Mesodermal cell (in vitro differentiated cells): ENCODE data around the gene RAB24.
A peak's percentile ranks its signal among the peaks of the same experiment; 100 is the strongest.
"Not testable (repeated sequence)": the region's sequence is repeated elsewhere in the genome, so short reads cannot be mapped to it uniquely, and the experiment has no call there.

Source experiments
- H3K27ac ChIP-seq: 2 replicates; pipeline ENCODE4 v1.7.0; 2013; ENCODE audit warnings: mild to moderate bottlenecking, low read depth, low read length, moderate library complexity; ENCODE audit not compliant: severe bottlenecking
- H3K36me3 ChIP-seq: 2 replicates; pipeline ENCODE4 v1.7.1; 2013; ENCODE audit warnings: mild to moderate bottlenecking, low read length, moderate library complexity; ENCODE audit not compliant: control insufficient read depth, insufficient read depth
- H3K4me1 ChIP-seq: one replicate; pipeline ENCODE4 v1.7.1; 2013; ENCODE audit warnings: mild to moderate bottlenecking, low read length; ENCODE audit not compliant: insufficient read depth, control insufficient read depth, poor library complexity, severe bottlenecking
- H3K4me3 ChIP-seq: 2 replicates; pipeline ENCODE4 v1.7.0; 2013; ENCODE audit warnings: low read length, control low read depth, mild to moderate bottlenecking; ENCODE audit not compliant: insufficient read depth, poor library complexity, severe bottlenecking; ENCODE audit errors: extremely low read depth
- H3K9me3 ChIP-seq: 2 replicates; pipeline ENCODE4 v1.7.1; 2013; ENCODE audit warnings: mild to moderate bottlenecking, low read length, moderate library complexity; ENCODE audit not compliant: control insufficient read depth
- WGBS, 2 experiments: methylation state at CpG; one replicate each; pipeline ENCODE4 v1.1.5; 2013; ENCODE audit warnings: missing lambda C conversion rate in 2 of 2; ENCODE audit not compliant: insufficient coverage in 2 of 2; 5-methylcytosine and 5-hydroxymethylcytosine counted together

The RAB24 gene

DNA sequence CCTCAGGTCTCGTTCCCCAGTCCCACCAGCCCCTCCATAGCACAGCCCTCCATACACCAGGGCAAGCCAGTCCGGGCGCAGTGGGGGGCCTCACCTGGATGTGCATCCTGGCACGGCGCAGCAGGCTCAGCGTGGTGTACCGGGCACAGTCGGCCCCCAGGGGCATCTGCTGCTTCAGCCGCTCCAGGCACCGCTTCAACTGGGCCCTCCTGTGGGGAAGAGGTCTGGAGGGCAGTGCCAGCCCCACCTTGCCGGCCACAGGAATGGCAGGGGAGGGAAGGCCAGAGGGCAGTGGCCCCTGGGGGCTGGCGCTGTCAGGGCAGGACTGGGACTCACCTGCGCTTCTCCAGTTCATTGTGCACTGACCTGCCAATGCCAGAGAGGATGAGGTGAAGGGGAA, 6.8 kb upstream of the RAB24 start:
- H3K4me1 ChIP-seq, result peaks cover 6% of the 10 kb centered on the region
- 93 to 99% methylated on average over 5 to 12 of the region's 13 CpGs for whole genome bisulfite sequencing, 2 experiments
- H3K4me3 ChIP-seq, result peak overlapping the region; percentile 56
- no peak overlapping the region for H3K27ac ChIP-seq
- H3K36me3 ChIP-seq, result peaks cover 32% of the 10 kb centered on the region
- no peaks in the 10 kb centered on the region for H3K9me3 ChIP-seq

DNA sequence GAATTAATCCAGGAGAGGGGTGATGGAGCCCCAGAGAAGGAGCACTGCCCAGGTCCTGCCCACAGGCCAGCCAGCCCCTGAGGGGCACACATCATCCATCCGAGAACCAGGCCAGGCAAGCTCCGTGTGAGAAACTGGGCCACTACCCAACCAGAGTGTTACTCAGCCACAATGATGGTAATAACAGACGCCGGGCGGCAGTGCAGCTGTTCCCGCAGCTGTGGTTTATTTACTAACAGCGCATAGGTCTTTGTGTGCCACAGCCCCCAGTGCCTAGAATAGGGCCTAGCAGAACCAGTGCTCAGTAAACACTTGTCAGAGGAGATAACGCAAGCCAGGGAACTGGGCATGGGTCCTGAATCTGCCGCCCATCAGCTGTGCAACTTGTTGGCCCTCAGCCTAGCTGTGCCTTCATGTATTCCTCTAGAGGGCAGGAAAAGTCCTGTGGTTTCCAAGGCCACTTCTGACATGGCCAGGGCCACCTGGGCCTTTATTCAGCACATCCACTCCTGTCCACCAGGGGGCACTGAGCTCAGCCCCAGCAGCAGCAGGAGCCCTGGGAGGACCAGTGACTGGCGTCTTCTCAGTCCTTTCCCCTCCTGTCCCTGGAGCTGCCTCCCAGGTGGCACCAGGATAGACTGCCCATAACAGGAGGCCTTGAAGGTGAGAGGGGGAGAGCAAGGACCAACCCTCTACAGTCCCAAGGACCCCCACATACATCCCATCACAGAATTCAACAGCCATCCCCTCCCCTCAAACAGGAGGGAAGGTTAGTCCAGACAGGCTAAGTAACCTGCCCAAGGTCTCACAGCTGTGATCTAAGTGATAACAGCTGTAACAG, 6.1 kb upstream of the RAB24 start:
- H3K27ac ChIP-seq, result no peak overlapping the region
- H3K4me1 ChIP-seq, result peaks cover 12% of the 10 kb centered on the region
- 90 to 95% methylated on average over 9 of the region's 10 CpGs for WGBS, 2 experiments
- peaks cover 40% of the 10 kb centered on the region for H3K36me3 ChIP-seq
- H3K9me3 ChIP-seq, result no peaks in the 10 kb centered on the region
- no peak overlapping the region for H3K4me3 ChIP-seq

DNA sequence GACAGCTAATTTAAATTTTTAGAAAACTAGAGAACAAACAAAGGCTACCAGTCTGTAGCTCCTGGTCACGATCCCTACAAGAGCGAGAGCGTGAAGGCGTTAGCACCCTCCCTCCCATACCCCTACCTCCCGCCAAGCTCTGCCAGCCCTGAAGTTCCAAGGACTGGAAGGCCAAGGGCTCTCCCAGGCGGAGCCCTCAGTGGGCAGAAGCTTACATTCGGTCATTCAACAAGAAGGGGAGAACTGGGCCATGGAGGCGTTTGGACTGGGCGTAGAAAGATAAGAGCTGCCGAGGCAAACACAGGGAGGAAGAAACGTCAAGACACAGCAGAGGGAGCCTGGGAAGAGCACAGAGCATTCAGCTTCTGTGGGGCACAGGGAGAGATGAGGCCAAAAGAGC, 5.2 kb upstream of the RAB24 start:
- H3K4me3 ChIP-seq, result no peak overlapping the region
- WGBS, 2 experiments, result 93 to 98% methylated on average over 7 to 11 of the region's 11 CpGs
- H3K4me1 ChIP-seq, result peaks cover 13% of the 10 kb centered on the region
- H3K27ac ChIP-seq, result no peak overlapping the region
- peaks cover 41% of the 10 kb centered on the region for H3K36me3 ChIP-seq
- H3K9me3 ChIP-seq, result no peaks in the 10 kb centered on the region

DNA sequence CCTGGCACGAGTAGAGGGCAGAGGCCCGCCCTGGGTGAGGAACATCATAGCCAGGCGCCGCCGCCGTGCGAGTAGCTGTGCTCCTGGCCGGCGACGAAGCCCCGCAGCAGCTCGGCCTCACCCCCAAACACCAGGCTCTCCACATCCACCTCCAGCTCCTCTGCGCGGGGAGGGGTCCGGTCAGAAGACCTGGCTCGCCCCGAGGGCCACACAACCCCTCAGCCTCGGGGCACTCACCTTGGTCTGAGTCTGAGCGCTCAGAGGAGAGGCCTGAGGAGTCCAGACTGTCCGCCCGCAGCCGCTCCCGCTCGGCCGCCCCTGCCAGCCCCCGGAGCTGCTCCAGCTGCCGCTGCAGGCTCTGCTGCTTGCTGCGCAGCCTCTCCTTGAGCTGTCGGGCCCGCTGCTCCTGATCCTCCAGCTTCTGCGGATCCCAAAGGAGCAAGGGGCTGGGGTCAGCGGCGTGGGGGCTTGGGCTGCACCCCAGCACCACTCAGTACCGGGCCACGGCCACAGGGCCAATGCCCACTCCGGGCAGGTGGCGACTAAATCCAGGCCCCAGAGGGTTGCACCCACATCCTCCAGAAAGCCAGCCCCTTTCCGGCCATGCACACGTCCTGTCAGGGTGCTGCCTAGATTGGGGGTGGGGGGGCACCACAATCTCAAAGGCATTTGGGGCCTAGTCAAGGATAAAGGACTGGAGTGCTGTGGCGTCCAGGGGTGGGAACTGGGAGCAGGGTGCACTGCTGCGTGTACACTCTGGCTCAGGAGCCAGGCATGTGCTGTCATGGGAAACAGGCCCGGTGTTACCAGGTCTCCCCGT, 4.2 kb upstream of the RAB24 start:
- H3K4me1 ChIP-seq, result peaks cover 9% of the 10 kb centered on the region
- no peak overlapping the region for H3K27ac ChIP-seq
- no peaks in the 10 kb centered on the region for H3K9me3 ChIP-seq
- WGBS, 2 experiments, result 95% methylated on average over 29 to 43 of the region's 43 CpGs
- H3K4me3 ChIP-seq, result no peak overlapping the region
- H3K36me3 ChIP-seq, result peaks cover 41% of the 10 kb centered on the region

DNA sequence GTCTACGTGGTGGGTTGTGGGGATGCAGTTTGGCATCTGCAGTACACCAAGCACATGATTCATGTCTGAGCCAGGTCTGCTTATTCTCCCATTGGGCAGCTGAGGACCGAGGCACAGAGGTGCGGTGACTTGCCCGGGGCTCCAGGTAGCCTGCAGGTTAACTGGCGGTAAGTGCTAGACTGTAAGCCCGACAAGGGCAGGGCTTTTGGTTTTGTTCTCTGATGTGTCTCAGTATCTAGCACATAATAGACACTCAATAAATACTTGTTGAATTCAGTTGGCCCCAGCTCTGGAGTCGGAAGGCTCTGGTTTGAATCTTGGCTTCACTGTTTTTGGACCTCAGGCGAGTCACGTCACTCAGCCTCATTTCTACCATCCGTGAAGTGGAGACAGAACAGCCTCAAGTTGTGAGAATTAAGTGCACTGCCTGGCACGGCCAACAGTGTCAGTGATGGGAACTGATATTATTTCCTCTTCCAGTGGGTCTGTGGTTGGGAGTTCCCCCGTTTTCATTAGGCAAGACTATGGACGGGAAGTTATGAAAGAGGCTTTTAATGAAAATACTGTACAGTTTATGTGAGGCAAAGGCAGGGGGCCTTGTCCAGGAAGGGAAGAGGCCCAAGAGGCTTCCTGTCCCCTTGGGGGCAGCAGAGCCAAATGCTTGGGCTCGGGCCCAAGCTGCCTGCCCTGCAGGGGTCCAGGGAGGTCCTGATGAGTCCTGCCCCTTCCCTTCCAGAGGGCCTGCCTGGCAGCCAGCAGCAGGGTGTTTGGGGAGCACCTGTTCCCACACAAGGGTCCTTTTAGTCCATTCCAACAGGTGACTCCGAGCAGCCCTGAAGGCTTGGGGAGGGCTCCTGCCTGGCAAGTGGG, 3.4 kb upstream of the RAB24 start:
- H3K36me3 ChIP-seq, result peaks cover 41% of the 10 kb centered on the region
- WGBS, 2 experiments, result 94 to 95% methylated on average over 6 to 13 of the region's 15 CpGs
- H3K4me1 ChIP-seq, result peaks cover 8% of the 10 kb centered on the region
- H3K27ac ChIP-seq, result no peak overlapping the region
- H3K4me3 ChIP-seq, result no peak overlapping the region
- no peaks in the 10 kb centered on the region for H3K9me3 ChIP-seq

DNA sequence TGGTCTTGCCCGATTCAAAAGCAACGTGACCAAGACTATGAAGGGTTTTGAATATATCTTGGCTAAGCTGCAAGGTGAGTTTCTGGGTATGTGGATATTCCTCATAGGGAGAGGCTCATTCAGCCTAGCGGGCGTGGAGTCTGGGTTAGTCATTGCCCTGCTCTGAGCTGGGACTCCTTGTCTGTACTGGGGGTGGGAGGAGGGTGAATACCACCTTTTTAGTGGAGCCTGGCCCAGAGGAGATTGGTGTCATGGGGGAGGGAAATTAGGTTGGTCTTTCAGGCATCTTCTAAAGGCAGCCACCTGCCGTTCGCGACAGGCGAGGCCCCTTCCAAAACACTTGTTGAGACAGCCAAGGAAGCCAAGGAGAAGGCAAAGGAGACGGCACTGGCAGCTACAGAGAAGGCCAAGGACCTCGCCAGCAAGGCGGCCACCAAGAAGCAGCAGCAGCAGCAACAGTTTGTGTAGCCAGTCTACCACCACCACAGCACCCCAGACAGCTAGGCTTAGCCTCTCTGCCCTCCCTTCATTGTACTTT, 2.7 kb upstream of the RAB24 start:
- H3K27ac ChIP-seq, H3K9me3 ChIP-seq, H3K4me3 ChIP-seq: not testable (repeated sequence)
- Histone ChIP-seq H3K36me3 (peaks cover 47% of the 10 kb centered on the region), H3K4me1 (peaks cover 13% of the 10 kb centered on the region)
- 92 to 96% methylated on average over 5 to 8 of the region's 11 CpGs for WGBS, 2 experiments

DNA sequence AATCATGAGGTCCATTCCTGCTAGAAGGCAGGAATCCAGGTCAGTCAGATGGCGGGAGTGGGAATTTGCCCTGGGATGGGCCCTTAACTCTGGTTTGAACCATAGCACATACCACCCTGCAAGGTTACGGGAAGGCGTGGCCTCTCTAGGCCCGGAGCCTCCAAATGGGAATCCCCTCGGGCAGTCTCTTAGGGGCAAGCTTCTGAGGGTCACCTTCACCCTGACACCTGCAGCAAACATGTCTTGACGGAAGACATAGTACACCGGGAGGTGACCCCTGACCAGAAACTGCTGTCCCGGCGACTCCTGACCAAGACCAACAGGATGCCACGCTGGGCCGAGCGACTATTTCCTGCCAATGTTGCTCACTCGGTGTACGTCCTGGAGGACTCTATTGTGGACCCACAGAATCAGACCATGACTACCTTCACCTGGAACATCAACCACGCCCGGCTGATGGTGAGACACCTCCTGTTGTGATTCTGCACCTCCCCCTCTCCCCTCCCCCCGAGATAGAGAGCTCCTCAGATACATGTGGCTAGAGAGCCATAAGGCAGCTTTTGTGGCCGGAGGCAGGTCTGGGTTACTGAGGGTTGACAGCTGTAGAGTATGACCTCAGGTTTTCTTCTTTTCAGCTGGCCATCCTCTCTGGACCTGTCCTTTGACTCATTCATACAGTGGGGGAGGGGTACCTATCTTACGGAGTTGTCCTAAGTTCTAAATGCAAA, 1.0 kb upstream of the RAB24 start:
- Histone ChIP-seq H3K9me3 (no peaks in the 10 kb centered on the region), H3K36me3 (peaks cover 47% of the 10 kb centered on the region), H3K27ac (peak overlapping the region; percentile 67), H3K4me1 (peaks cover 21% of the 10 kb centered on the region), H3K4me3 (peak overlapping the region; percentile 83)
- 35 to 38% methylated on average over 8 to 13 of the region's 19 CpGs for WGBS, 2 experiments

DNA sequence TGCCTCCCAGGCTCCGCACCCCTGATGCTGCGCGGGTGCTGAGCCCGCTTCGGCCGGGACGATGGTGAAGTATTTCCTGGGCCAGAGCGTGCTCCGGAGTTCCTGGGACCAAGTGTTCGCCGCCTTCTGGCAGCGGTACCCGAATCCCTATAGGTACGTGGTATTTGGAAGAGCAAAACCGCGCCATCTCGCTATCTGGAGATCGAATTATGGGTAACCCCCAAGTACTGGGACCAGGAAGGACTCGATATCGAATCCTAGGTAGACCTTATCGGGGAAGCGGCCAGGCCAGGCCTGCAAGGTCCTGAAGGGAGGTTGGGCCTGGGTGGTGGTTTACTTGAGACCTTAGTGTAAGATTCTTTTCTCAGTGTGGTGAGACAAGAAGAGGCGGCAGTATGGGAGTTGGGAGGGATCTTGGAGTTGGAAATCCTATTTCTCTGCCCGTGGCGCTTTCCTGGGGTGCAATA, 439 bp upstream of the RAB24 start:
- H3K27ac ChIP-seq, result peak overlapping the region; percentile 67

DNA sequence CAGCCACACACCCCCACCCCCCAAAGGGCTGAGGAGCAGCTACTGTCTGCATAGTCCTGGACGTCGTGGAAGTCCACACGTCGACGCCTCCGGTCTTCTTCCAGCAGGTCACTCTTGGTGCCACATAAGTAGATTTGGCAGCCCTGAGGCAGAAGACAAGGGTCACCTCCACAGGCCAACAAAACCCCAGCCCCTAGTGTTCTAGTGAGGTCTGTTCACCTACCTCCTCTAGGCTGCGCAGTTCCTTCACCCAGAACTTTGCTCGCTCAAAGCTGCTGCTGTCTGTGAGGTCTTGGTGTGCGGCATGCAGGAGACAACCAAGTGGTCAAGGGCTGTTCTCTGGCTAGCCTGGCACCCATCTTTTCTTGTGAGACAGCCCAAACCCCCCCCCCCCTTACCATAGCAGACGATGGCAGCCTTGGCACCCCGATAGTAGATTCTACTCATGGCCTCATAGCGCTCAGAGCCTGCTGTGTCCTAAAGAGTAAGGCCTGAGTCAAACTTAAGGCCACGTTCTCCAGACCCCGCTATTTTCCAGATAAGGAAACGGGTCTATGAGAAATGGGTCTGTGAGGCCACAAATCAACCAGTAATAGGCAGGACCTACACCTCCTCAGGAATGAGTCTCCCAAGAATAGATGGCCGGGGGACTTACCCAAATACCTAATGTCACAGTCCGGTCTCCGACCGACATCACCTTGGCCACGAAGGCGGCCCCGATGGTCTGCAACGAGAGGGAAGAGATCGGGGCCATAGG, 987 bp downstream of the RAB24 start:
- no peak overlapping the region for H3K27ac ChIP-seq
- no peaks in the 10 kb centered on the region for H3K9me3 ChIP-seq
- H3K36me3 ChIP-seq, result peaks cover 43% of the 10 kb centered on the region
- peaks cover 24% of the 10 kb centered on the region for H3K4me1 ChIP-seq
- peak overlapping the region; percentile 83 for H3K4me3 ChIP-seq
- WGBS, 2 experiments, result 50 to 53% methylated on average over 22 to 23 of the region's 24 CpGs

More for the DNA sequence above, 439 bp upstream of the RAB24 start:
- Histone ChIP-seq H3K9me3 (no peaks in the 10 kb centered on the region), H3K4me3 (peak overlapping the region; percentile 83), H3K4me1 (peaks cover 24% of the 10 kb centered on the region), H3K36me3 (peaks cover 41% of the 10 kb centered on the region)
- WGBS, 2 experiments, result 0 to 1% methylated on average over 22 to 23 of the region's 25 CpGs
